ENCODE measurements around the gene CAMTA2. TPM values are rescaled to one million over a fixed set of nuclear protein-coding genes. Genes with fewer than 3 reads are reported as not detected.

CAMTA2 gene, protein sequence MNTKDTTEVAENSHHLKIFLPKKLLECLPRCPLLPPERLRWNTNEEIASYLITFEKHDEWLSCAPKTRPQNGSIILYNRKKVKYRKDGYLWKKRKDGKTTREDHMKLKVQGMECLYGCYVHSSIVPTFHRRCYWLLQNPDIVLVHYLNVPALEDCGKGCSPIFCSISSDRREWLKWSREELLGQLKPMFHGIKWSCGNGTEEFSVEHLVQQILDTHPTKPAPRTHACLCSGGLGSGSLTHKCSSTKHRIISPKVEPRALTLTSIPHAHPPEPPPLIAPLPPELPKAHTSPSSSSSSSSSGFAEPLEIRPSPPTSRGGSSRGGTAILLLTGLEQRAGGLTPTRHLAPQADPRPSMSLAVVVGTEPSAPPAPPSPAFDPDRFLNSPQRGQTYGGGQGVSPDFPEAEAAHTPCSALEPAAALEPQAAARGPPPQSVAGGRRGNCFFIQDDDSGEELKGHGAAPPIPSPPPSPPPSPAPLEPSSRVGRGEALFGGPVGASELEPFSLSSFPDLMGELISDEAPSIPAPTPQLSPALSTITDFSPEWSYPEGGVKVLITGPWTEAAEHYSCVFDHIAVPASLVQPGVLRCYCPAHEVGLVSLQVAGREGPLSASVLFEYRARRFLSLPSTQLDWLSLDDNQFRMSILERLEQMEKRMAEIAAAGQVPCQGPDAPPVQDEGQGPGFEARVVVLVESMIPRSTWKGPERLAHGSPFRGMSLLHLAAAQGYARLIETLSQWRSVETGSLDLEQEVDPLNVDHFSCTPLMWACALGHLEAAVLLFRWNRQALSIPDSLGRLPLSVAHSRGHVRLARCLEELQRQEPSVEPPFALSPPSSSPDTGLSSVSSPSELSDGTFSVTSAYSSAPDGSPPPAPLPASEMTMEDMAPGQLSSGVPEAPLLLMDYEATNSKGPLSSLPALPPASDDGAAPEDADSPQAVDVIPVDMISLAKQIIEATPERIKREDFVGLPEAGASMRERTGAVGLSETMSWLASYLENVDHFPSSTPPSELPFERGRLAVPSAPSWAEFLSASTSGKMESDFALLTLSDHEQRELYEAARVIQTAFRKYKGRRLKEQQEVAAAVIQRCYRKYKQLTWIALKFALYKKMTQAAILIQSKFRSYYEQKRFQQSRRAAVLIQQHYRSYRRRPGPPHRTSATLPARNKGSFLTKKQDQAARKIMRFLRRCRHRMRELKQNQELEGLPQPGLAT
- total RNA-seq, result 10 to 100 TPM; 15.3 to 46.2 (median 22.5) TPM

DNA sequence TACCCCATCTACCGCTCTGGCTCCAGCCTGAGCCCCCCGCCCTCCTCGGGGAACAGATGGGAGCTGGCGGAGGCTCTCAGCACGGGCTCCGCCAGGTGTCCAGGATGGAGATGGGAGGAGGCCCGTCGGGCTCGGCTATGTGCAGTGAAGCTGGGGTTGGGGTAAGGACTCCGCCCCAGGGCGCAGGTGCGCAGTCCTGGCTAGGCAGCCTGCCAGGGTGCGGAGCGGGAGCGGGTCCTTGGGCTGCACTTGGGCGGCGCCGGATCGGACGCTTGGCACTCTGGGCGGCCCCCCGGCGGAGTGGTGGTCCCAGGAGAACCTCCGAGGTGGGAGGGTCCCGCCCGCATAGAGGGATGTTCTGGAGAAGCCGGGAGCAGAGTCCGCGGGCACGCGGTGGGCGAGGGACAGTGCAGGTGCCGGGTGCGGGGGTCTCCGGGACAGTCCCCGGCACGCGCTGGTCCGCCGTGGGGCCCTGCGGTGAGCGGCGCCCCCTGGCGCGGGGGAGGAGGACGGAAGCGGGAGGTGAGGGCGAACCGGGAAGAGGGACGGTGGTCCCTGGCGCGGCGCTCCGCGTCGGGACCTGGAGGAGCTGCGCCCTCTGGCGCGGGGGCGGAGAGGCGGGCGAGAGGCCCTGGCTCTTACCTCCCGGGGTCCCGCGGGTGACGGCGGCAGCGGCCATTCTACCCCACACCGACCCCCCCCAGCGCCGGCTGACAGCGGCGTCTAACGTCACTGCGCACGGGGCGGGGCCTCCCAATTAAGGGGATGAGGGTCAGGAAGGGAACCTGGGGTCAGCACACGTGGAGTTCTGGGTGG lies at the start of gene CAMTA2:
Gene CAMTA2 (minus strand): TSS at position 725 of the 816 bp plus-strand sequence. CDS start 1,453 bp downstream, outside the sequence.
- no peaks in the 10 kb centered on the region for H3K9me3 ChIP-seq
- peak; percentile 89 to 93 for DNase-seq (ENCODE audit: low spot score in 2 of 2)
- 1 to 2% methylated on average over 49 to 53 of the region's 78 CpGs for WGBS, 2 donors
- TF ChIP-seq EP300 (IDR thresholded peaks at IDR 0.05) (peak; percentile 60 to 88), POLR2A (IDR thresholded peaks at IDR 0.05) (peak; percentile 56 to 84)
- TF ChIP-seq, protein P1, sequence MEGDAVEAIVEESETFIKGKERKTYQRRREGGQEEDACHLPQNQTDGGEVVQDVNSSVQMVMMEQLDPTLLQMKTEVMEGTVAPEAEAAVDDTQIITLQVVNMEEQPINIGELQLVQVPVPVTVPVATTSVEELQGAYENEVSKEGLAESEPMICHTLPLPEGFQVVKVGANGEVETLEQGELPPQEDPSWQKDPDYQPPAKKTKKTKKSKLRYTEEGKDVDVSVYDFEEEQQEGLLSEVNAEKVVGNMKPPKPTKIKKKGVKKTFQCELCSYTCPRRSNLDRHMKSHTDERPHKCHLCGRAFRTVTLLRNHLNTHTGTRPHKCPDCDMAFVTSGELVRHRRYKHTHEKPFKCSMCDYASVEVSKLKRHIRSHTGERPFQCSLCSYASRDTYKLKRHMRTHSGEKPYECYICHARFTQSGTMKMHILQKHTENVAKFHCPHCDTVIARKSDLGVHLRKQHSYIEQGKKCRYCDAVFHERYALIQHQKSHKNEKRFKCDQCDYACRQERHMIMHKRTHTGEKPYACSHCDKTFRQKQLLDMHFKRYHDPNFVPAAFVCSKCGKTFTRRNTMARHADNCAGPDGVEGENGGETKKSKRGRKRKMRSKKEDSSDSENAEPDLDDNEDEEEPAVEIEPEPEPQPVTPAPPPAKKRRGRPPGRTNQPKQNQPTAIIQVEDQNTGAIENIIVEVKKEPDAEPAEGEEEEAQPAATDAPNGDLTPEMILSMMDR (IDR thresholded peaks at IDR 0.05), result peak; percentile 66 to 92 (median 84)
- H3K27ac ChIP-seq, result peak within 1 kb of the TSS; percentile 91 to 99 (median 95)
- H3K27me3 ChIP-seq, result no peaks in the 10 kb centered on the region
- peaks cover 0 to 35% (median 0%) of the 10 kb centered on the region in 3 donors for H3K36me3 ChIP-seq
- peak within 1 kb of the TSS; percentile 76 to 98 (median 91) for H3K4me3 ChIP-seq
- peaks cover 0 to 30% (median 21%) of the 10 kb centered on the region in 4 donors for H3K4me1 ChIP-seq

DNA sequence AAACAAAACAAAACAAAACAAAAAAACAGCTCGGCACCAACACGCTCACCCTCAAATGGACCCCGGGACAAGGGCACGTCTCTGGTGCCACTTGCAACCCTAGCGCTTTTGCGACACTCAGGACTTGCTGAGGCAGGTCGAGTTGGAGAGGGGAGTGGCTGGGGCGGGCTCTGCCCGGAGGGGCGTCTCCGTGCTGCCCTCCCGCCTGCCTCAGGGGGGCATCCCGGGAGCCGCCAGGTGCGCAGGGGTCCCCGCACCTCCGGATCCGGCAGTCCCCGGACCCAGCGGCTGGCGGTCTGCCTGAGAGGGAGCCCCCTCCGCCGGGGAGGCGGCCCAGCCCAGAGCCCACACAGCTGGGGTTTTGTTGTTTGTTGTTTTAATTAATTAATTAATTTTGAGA lies 47.8 kb upstream of the CAMTA2 start, which contains the start of gene SLC52A1:
Gene SLC52A1 (minus strand): TSS at position 112 of the 400 bp plus-strand sequence. CDS start 820 bp downstream, outside the sequence.
- H3K4me3 ChIP-seq, result peak within 1 kb of the TSS in 1 of 4 donors; percentile 31
- no peaks in the 10 kb centered on the region for H3K9me3 ChIP-seq
- H3K36me3 ChIP-seq, result no peaks in the 10 kb centered on the region
- WGBS, 2 donors, result 11 to 12% methylated on average over 13 to 22 of the region's 24 CpGs
- DNase-seq (ENCODE audit: low spot score in 2 of 2), result no peak
- H3K27ac ChIP-seq, result no peak within 1 kb of the TSS
- peaks cover 0 to 22% of the 10 kb centered on the region in 2 donors for H3K27me3 ChIP-seq
- TF ChIP-seq, protein P1 (IDR thresholded peaks at IDR 0.05), result no peak
- TF ChIP-seq POLR2A (IDR thresholded peaks at IDR 0.05) (no peak), EP300 (IDR thresholded peaks at IDR 0.05) (no peak)
- peaks cover 0 to 14% (median 9%) of the 10 kb centered on the region in 4 donors for H3K4me1 ChIP-seq

DNA sequence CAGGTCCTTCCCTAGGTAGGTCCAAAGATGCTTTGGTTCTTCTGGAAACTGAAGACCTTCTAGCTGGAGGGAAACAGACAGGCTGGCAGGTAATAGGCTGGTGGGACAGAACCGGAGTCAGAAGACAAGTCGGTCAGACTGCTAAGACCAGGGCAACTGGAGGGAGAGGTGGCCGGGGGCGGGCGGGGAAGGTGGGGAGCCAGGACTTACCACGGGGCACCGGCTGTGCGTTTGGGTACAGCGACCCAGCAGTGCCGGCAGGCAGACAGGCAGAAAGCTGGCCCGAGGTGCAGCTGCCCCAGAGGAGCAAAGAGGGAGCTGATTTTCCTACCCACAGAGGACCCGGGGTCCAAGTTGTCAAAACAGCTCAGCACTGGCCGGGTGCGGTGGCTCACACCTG lies 47.2 kb upstream of the CAMTA2 start:
- Histone ChIP-seq H3K4me1 (peaks cover 0 to 14% (median 9%) of the 10 kb centered on the region in 4 donors), H3K36me3 (no peaks in the 10 kb centered on the region), H3K27ac (no peak overlapping the region), H3K27me3 (peaks cover 0 to 22% of the 10 kb centered on the region in 2 donors), H3K4me3 (no peak overlapping the region), H3K9me3 (no peaks in the 10 kb centered on the region)
- TF ChIP-seq EP300 (IDR thresholded peaks at IDR 0.05) (no peak), POLR2A (IDR thresholded peaks at IDR 0.05) (no peak)
- TF ChIP-seq, protein P1 (IDR thresholded peaks at IDR 0.05), result no peak
- no peak for DNase-seq (ENCODE audit: low spot score in 2 of 2)
- WGBS, 2 donors, result 78 to 84% methylated on average over 14 of the region's 14 CpGs

DNA sequence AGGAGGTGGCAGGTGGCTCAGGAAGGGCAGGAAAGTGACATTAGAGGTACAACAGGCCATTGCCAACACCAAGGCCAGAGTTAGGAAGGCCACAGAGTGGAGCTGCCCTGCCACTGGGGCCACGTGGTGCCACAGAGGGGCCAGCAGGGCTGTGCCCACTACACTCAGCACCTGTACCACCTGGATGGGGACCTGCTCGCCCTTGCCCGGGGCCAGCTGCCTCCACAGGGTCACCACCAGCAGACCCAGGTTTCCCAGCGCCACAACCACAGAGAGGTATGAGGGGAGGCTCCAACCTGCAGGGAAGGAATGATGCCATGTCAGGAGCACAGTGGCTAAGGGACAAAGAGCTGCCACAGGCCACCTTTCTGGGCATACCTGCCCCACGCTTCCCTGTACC lies 46.6 kb upstream of the CAMTA2 start:
- Histone ChIP-seq H3K36me3 (no peaks in the 10 kb centered on the region), H3K27me3 (peaks cover 0 to 22% of the 10 kb centered on the region in 2 donors), H3K4me1 (peaks cover 0 to 14% (median 9%) of the 10 kb centered on the region in 4 donors), H3K4me3 (no peak overlapping the region), H3K27ac (no peak overlapping the region), H3K9me3 (no peaks in the 10 kb centered on the region)
- WGBS, 2 donors, result 90 to 95% methylated on average over 5 of the region's 5 CpGs
- TF ChIP-seq POLR2A (IDR thresholded peaks at IDR 0.05) (no peak), EP300 (IDR thresholded peaks at IDR 0.05) (no peak)
- TF ChIP-seq, protein P1 (IDR thresholded peaks at IDR 0.05), result no peak
- DNase-seq (ENCODE audit: low spot score in 2 of 2), result no peak

Measured in tibial nerve (tissue), 4 donors.